Measurements from ENCODE around the gene TIMM13. TPM values are rescaled to one million over a fixed set of nuclear protein-coding genes. Genes with fewer than 3 reads are reported as not detected.

TIMM13 gene
- total and polyA plus RNA-seq, 9 of the 15 experiments (the other 6 are each of a cell fraction or from before 2014, with no cell fraction given), result 17.6 to 215 (median 71.8) TPM

DNA sequence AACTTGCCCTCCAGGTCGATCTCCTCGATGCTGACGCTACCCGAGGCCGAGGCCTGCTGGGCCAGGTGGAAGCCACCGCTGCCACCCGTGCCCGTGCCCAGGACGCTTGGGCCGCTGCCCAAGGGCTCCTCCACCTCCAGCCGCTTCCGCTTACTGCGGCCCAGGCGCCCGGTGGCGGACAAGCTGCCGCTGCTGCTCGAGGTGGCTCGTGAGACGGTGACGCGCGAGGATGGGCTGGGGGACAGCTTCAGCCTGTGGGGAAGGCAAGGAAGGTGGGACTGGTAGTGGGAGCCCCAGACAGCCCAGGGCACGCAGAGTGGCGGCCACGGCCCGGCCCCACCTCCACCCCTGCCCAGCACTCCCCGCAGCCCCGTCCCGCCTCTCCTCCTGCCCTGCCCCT is 6.5 kb upstream of the TIMM13 start:
- ChIA-PET POLR2A (interaction anchor here (0.6 to 1.4 kb wide), 2 partner anchors 9 to 24 kb away, joined by 3 read pairs; no protein-coding TSS in a partner anchor), CTCF (ENCODE audit: low intra/inter-chr PET ratio) (no interaction called here)
- Histone ChIP-seq H2AFZ (ENCODE audit: low read depth, low read length) (no peak overlapping the region), H3K27me3 (ENCODE audit: control insufficient read depth in 2 of 2, insufficient read depth in 2 of 2, low read length in 2 of 2) (no peaks in the 10 kb centered on the region), H3K9me3 (replicated peaks; ENCODE audit: control insufficient read depth, insufficient read depth, low read depth, low read length) (no peaks in the 10 kb centered on the region), H3K4me1 (replicated peaks in 1 of 2; ENCODE audit: control insufficient read depth in 2 of 2, insufficient read depth in 2 of 2, low read length in 2 of 2) (peaks cover 0 to 36% of the 10 kb centered on the region in 2 experiments; a peak in 2 of 5 replicates), H3K9ac (ENCODE audit: insufficient read depth in 1 of 2, low read depth in 2 of 2, low read length in 2 of 2) (no peak overlapping the region), H3K36me3 (ENCODE audit: control insufficient read depth, insufficient read depth, low read length) (peaks cover 83% of the 10 kb centered on the region; the same call in 2 of the 3 replicates), H4K20me1 (replicated peaks; ENCODE audit: control insufficient read depth, insufficient read depth, low read length) (no peaks in the 10 kb centered on the region), H3K4me2 (ENCODE audit: insufficient read depth, low read length) (no peak overlapping the region), H3K9me1 (ENCODE audit: control insufficient read depth, insufficient read depth, low read length) (no peaks in the 10 kb centered on the region), H3K4me3 (no peak overlapping the region), H3K79me2 (ENCODE audit: control insufficient read depth, insufficient read depth, low read length) (no peaks in the 10 kb centered on the region; the same call in 2 of the 3 replicates), H3K27ac (ENCODE audit: extremely low read depth, low read depth, low read length) (no peak overlapping the region)
- FAIRE-seq (no peak), DNase-seq (ENCODE audit: extremely low read depth in 1 of 4, low spot score in 3 of 4) (no peak), ATAC-seq (no peak)
- in situ Hi-C loops (cut with MboI) (no loop called here), intact Hi-C loops (cut with micrococcal nuclease) (no loop called here)
- 92% methylated on average over 21 of the region's 30 CpGs for WGBS (ENCODE audit: insufficient coverage, low coverage, missing lambda C conversion rate)
- no peak for TF ChIP-seq ZNF707 (CRISPR knock-in tag; conservative IDR thresholded peaks at IDR 0.05)
- TF ChIP-seq, protein P1, sequence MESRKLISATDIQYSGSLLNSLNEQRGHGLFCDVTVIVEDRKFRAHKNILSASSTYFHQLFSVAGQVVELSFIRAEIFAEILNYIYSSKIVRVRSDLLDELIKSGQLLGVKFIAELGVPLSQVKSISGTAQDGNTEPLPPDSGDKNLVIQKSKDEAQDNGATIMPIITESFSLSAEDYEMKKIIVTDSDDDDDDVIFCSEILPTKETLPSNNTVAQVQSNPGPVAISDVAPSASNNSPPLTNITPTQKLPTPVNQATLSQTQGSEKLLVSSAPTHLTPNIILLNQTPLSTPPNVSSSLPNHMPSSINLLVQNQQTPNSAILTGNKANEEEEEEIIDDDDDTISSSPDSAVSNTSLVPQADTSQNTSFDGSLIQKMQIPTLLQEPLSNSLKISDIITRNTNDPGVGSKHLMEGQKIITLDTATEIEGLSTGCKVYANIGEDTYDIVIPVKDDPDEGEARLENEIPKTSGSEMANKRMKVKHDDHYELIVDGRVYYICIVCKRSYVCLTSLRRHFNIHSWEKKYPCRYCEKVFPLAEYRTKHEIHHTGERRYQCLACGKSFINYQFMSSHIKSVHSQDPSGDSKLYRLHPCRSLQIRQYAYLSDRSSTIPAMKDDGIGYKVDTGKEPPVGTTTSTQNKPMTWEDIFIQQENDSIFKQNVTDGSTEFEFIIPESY (CRISPR knock-in tag; IDR thresholded peaks at IDR 0.05), result peak; percentile 37; the same call in 1 of the 2 replicates
- no TSS peak for BruUV-seq (replicated peaks)

Measured in K562 (cell line).